GM10266 (cell line): ENCODE measurements around the gene NEK2.

Source experiments
- DNase-seq: peaks from one replicate; pipeline ENCODE4 v3.0.0; 2012; ENCODE audit errors: extremely low spot score
- TF ChIP-seq, protein P1 (sequence below): IDR thresholded peaks from 2 replicates; pipeline ENCODE4 v1.5.1; 2012; ENCODE audit warnings: mild to moderate bottlenecking, low read depth; ENCODE audit not compliant: control insufficient read depth, insufficient read depth; ENCODE audit errors: missing control alignments

NEK2 gene

DNA sequence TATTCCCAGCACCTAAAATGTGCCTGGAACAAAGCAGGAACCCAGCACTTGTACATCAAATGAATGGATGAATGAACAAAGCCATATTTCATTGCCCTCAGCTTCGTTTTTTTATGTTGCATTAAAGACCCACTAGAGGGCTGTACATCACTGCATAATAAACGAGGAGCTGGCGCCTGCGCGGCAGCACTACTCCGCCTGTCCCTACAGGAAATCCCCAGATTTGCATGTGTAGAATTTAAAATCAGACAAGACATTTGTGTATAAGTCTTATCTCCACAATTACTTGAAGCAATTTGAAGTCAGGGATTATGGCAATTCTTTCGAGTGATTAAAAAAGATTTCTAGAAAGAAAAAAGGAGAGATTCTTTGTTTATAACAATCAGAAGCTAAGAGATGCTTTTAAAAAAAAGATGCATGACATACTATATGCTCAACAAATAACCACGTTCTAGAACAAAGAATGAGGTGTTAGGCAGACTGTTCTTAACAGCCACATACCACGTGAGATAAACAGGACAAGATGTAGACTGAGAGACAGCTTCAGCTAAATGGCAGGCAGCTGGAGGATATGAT, 5.4 kb upstream of the NEK2 start:
- peak; percentile 75 for DNase-seq
- TF ChIP-seq, protein P1, sequence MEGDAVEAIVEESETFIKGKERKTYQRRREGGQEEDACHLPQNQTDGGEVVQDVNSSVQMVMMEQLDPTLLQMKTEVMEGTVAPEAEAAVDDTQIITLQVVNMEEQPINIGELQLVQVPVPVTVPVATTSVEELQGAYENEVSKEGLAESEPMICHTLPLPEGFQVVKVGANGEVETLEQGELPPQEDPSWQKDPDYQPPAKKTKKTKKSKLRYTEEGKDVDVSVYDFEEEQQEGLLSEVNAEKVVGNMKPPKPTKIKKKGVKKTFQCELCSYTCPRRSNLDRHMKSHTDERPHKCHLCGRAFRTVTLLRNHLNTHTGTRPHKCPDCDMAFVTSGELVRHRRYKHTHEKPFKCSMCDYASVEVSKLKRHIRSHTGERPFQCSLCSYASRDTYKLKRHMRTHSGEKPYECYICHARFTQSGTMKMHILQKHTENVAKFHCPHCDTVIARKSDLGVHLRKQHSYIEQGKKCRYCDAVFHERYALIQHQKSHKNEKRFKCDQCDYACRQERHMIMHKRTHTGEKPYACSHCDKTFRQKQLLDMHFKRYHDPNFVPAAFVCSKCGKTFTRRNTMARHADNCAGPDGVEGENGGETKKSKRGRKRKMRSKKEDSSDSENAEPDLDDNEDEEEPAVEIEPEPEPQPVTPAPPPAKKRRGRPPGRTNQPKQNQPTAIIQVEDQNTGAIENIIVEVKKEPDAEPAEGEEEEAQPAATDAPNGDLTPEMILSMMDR = peak; percentile 63

DNA sequence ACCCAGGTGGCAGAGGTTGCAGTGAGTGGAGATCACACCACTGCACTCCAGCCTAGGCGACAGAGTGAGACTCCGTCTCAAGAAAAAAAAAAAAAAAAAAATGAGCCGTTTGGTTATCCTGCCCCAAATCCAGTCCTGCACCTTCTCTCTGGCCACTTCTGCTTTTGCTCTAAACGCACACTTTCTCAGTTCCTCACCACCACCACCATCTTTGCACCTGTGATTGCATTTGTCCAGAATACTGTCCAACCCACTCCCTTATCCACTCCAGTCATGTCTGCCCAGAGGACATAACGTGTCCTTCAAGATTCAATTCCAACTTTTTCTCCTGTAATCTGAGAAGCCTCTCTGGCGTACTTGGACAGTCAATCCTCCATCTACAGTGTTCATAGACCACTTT, 2.2 kb upstream of the NEK2 start:
- no peak for DNase-seq
- TF ChIP-seq, protein P1 = no peak

DNA sequence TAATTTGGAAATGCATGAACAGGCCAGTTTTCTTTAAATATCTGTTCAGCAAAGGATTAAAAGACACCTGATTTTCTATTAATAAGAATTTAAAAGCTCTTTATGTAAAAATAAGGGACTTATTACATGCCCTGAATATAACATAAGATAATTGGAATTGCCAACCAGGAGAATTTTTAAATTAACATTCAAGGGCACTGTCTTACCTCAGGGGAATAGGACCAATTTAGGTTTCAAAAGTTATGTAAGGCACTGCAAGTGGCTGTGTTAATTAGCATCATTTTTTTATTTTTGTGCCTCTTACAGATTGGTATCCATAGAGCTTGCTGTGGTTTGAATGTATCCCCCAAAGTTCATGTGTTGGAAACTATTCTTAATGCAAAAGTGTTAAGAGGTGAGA, 1.3 kb upstream of the NEK2 start:
- DNase-seq = no peak
- TF ChIP-seq, protein P1 = no peak

DNA sequence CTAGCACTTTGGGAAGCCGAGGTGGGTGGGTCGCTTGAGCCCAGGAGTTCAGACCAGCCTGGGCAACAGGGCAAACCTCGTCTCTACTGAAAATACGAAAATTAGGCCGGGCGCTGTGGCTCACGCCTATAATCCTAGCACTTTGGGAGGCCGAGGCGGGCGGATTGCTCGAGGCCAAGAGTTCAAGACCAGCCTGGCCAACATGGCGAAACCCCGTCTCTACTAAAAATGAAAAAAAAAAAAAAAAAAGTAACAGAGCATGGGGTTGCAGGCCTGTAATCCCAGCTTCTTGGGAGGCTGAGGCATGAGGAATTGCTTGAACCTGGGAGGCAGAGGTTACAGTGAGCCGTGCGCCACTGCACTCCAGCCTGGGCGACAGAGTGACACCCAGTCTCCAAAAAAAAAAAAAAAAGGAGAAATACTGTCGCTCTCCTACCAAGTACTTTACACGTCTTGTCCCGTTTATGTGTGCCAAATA, 724 bp upstream of the NEK2 start:
- TF ChIP-seq, protein P1 = no peak
- DNase-seq = no peak

DNA sequence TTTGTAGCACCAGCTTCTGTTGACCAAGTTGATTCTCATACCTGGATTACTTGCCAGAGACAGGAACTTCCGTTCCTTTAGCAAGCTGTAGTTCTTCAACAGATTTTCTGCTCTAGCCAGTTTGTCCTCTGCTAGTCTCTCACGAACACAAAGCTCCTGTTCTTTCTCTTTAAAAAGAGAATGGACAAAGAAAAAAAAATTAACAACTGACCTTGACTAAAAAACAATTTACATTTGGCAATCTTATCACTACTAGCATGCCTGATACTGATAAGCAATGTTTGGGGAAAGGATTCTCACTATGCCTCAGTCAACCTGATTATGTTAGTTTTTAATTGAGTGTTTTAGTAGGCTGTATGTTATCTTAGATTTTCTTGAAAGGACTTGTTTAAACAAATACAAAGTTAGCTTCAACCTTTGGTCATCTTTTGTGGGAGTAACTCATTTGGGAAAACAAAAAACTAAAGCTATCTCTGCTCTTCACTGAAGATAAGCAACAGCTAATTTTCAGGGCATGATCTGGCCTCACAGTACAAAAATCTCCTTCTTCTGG, 8.3 kb downstream of the NEK2 start:
- DNase-seq = no peak
- TF ChIP-seq, protein P1 = no peak

DNA sequence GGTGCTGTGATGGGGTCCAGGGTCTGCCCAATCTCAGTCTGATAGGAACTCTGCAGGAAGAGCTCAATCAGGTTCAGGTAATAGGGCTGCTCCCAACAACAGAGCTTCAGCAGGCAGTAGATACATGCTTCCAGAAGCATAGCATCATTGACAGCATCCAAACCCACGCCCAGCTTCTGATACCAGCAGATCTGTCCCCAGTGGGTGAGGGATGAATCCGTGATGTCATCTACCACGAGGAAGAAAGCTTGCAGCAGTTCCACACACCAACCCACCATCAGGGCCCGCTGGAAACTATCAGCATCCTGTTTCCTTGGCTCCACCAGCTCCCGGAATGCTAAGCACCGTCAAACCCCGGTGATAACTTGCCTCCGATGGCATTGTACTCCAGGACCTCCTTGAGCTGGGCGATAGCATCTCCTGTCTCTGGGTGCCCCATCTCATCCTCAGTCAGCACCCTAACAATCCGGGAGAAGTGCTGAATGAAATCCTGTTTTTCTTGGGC, 14.7 kb downstream of the NEK2 start:
- TF ChIP-seq, protein P1 = no peak
- no peak for DNase-seq

DNA sequence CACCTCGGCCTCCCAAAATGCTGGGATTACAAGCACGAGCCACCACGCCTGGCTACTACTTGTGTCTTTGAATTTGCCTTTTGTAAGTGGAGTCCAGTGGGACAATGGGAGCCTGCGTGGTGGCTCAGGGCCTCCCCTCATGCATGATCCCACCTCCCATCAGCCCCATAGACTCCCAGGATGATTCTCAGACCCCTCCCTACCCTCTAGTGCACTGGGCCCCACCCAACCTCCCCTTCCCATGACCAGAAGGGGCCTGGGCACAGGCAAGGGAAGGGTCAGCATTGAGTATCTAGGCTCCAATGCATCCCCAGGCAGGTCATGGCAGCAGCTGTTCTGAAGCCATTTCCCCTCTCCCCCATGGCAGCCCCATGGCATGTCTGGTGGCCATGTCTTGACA, 18.7 kb downstream of the NEK2 start:
- no peak for DNase-seq
- TF ChIP-seq, protein P1 = no peak
